ENCODE results near the gene BDH1.

- no peak for TF ChIP-seq CTCF (IDR thresholded peaks at IDR 0.05)
- TF ChIP-seq POLR2AphosphoS5 (IDR thresholded peaks at IDR 0.05), result no peak
- no peak for TF ChIP-seq POLR2A (IDR thresholded peaks at IDR 0.05)
- TF ChIP-seq EP300 (IDR thresholded peaks at IDR 0.05), result no peak
Measured at GRCh38 chr3:197575362-197575761, 19.6 kb upstream of the BDH1 start.

Data from upper lobe of left lung (tissue), 4 donors.